Coronary artery (tissue), 2 donors: ENCODE results near the gene CFC1.
"Not testable (repeated sequence)": the region's sequence is repeated elsewhere in the genome, so short reads cannot be mapped to it uniquely, and the experiment has no call there.

Source experiments
- DNase-seq: peaks from one replicate; pipeline ENCODE4 v3.0.0-alpha.2; 2017; ENCODE audit warnings: low spot score
- H3K27ac ChIP-seq, 2 donors: fragments of 200-600 bp; sonication (generic); one replicate each; pipeline ENCODE4 v1.5.1; 2016 to 2019
- H3K4me3 ChIP-seq: fragments of 200-600 bp; sonication (generic); 2 replicates; pipeline ENCODE4 v1.5.1; 2016; ENCODE audit warnings: mild to moderate bottlenecking, moderate library complexity

The CFC1 gene

GRCh38 chr2:130588688-130589458 lies 10.5 kb downstream of the CFC1 start:
- DNase-seq, H3K27ac ChIP-seq, H3K4me3 ChIP-seq: not testable (repeated sequence)

GRCh38 chr2:130584726-130585125 lies 14.6 kb downstream of the CFC1 start:
- H3K4me3 ChIP-seq, H3K27ac ChIP-seq, DNase-seq: not testable (repeated sequence)

- H3K27ac ChIP-seq, H3K4me3 ChIP-seq, DNase-seq: not testable (repeated sequence)
Observed at GRCh38 chr2:130583582-130583981, 15.8 kb downstream of the CFC1 start.

GRCh38 chr2:130582970-130583369 lies 16.4 kb downstream of the CFC1 start:
- DNase-seq, H3K27ac ChIP-seq: not testable (repeated sequence)

GRCh38 chr2:130581491-130581890 lies 17.9 kb downstream of the CFC1 start:
- not testable (repeated sequence) for H3K27ac ChIP-seq, DNase-seq, H3K4me3 ChIP-seq

More at GRCh38 chr2:130582970-130583369, 16.4 kb downstream of the CFC1 start:
- not testable (repeated sequence) for H3K4me3 ChIP-seq

- DNase-seq = not testable (repeated sequence)
Observed at GRCh38 chr2:130579121-130579520, 20.3 kb downstream of the CFC1 start.

GRCh38 chr2:130577559-130577958 lies 21.8 kb downstream of the CFC1 start:
- H3K27ac ChIP-seq, H3K4me3 ChIP-seq, DNase-seq: not testable (repeated sequence)

More at GRCh38 chr2:130579121-130579520, 20.3 kb downstream of the CFC1 start:
- not testable (repeated sequence) for H3K27ac ChIP-seq, H3K4me3 ChIP-seq

- DNase-seq, H3K27ac ChIP-seq, H3K4me3 ChIP-seq: not testable (repeated sequence)
Observed at GRCh38 chr2:130576209-130576784, 23.1 kb downstream of the CFC1 start.

- not testable (repeated sequence) for H3K27ac ChIP-seq, H3K4me3 ChIP-seq, DNase-seq
Observed at GRCh38 chr2:130574230-130574629, 25.1 kb downstream of the CFC1 start.

- DNase-seq, H3K27ac ChIP-seq, H3K4me3 ChIP-seq: not testable (repeated sequence)
Observed at GRCh38 chr2:130571929-130572328, 27.4 kb downstream of the CFC1 start.

GRCh38 chr2:130566165-130566564 lies 33.2 kb downstream of the CFC1 start:
- not testable (repeated sequence) for H3K27ac ChIP-seq, H3K4me3 ChIP-seq, DNase-seq

- not testable (repeated sequence) for DNase-seq, H3K4me3 ChIP-seq, H3K27ac ChIP-seq
Observed at GRCh38 chr2:130556441-130556840, 42.9 kb downstream of the CFC1 start.

GRCh38 chr2:130554178-130554577 lies 45.2 kb downstream of the CFC1 start:
- H3K4me3 ChIP-seq, H3K27ac ChIP-seq, DNase-seq: not testable (repeated sequence)

- H3K4me3 ChIP-seq, DNase-seq, H3K27ac ChIP-seq: not testable (repeated sequence)
Observed at GRCh38 chr2:130549475-130549874, 49.9 kb downstream of the CFC1 start.

GRCh38 chr2:130548418-130548817 lies 51.0 kb downstream of the CFC1 start:
- H3K27ac ChIP-seq, DNase-seq, H3K4me3 ChIP-seq: not testable (repeated sequence)

GRCh38 chr2:130544978-130545377 lies 54.4 kb downstream of the CFC1 start:
- not testable (repeated sequence) for H3K4me3 ChIP-seq, H3K27ac ChIP-seq, DNase-seq

- not testable (repeated sequence) for H3K4me3 ChIP-seq, H3K27ac ChIP-seq, DNase-seq
Observed at GRCh38 chr2:130543785-130544528, 55.4 kb downstream of the CFC1 start.

- not testable (repeated sequence) for H3K4me3 ChIP-seq, H3K27ac ChIP-seq, DNase-seq
Observed at GRCh38 chr2:130542789-130543188, 56.6 kb downstream of the CFC1 start.
